Body of pancreas (tissue), 4 donors: ENCODE measurements around the gene NOL3. TPM values are rescaled to one million over a fixed set of nuclear protein-coding genes. Genes with fewer than 3 reads are reported as not detected.

Experiments used
- ATAC-seq: fragments of 150-250 bp; one replicate; pipeline ENCODE4 v1.9.1; 2016
- DNase-seq, 4 donors: peaks; one replicate each; pipeline ENCODE4 v3.0.0-alpha.2; 2019
- H3K27ac ChIP-seq, 4 donors: fragments of 200-600 bp; sonication (generic); 1 replicate in 3 of 4; 2 replicates in 1 of 4; pipeline versions ENCODE4 v1.5.1 to v1.6.1; 2016 to 2019; ENCODE audit warnings: mild to moderate bottlenecking in 1 of 4, mixed read lengths in 1 of 4, moderate library complexity in 1 of 4
- H3K27me3 ChIP-seq, 2 donors: fragments of 200-600 bp; sonication (generic); one replicate each; pipeline ENCODE4 v1.6.0; 2016; ENCODE audit warnings: mild to moderate bottlenecking in 1 of 2
- H3K36me3 ChIP-seq, 2 donors: fragments of 200-600 bp; sonication (generic); replicated peaks in 1 of 2; 2 replicates each; pipeline ENCODE4 v1.5.1; 2016; ENCODE audit warnings: low read depth in 2 of 2; ENCODE audit not compliant: insufficient read depth in 1 of 2
- H3K4me1 ChIP-seq: fragments of 200-600 bp; sonication (generic); one replicate; pipeline ENCODE4 v1.6.0; 2016
- H3K4me3 ChIP-seq, 2 donors: fragments of 200-600 bp; sonication (generic); 1 replicate in 1 of 2; 2 replicates in 1 of 2; pipeline ENCODE4 v1.5.1; 2016 to 2019
- H3K9me3 ChIP-seq, 3 donors: fragments of 200-600 bp; sonication (generic); 1 replicate in 2 of 3; 2 replicates in 1 of 3; pipeline ENCODE4 v1.5.1; 2016
- CTCF ChIP-seq, 7 experiments: fragments of 450-650 bp in 4 of 7; fragments of 200-600 bp in 3 of 7; sonication (generic) in 3 of 7; IDR thresholded peaks; one replicate each; pipeline ENCODE4 v1.5.1; 2016 to 2019; ENCODE audit warnings: antibody characterized with exemption in 7 of 7
- POLR2A ChIP-seq, 3 donors: fragments of 450-650 bp; IDR thresholded peaks; one replicate each; pipeline ENCODE4 v1.6.1; 2016; ENCODE audit warnings: antibody characterized with exemption in 3 of 3, mild to moderate bottlenecking in 2 of 3
- WGBS, 2 donors: methylation state at CpG; one replicate each; pipeline ENCODE4 v1.1.5; 2017; 5-methylcytosine and 5-hydroxymethylcytosine counted together
- intact Hi-C: fragments of 100-400 bp; cut with DNase I; formaldehyde crosslinking; loops from one replicate; pipeline ENCODE4 v1.15.1; 2023
- total RNA-seq, 2 donors: library from RNA; depleted of rRNA; stranded (reverse); fragments of >200 nt; gene quantifications; one replicate each; pipeline ENCODE4 v1.1.0, GENCODE V29; 2016

Gene NOL3
- total RNA-seq, 2 donors from 2014 or later = 51.1 to 78.8 TPM

GRCh38 chr16:67149276-67150046 is 20.9 kb upstream of the NOL3 start:
- WGBS, 2 donors = 54 to 82% methylated on average over 34 to 77 of the region's 77 CpGs
- DNase-seq = no peak

GRCh38 chr16:67150047-67150832 is 20.1 kb upstream of the NOL3 start:
- ATAC-seq (peak; percentile 29), DNase-seq (peak in 2 of 4 donors; percentile 28 to 37)
- intact Hi-C loops = loop anchor here (5.0 kb wide), 2 partner anchors 133 to 173 kb away; no protein-coding TSS in a partner anchor
- Histone ChIP-seq H3K4me1 (peaks cover 23% of the 10 kb centered on the region), H3K36me3 (peaks cover 5 to 7% of the 10 kb centered on the region in 2 donors), H3K9me3 (no peaks in the 10 kb centered on the region), H3K4me3 (peak overlapping the region; percentile 14 to 31), H3K27me3 (no peaks in the 10 kb centered on the region), H3K27ac (peak overlapping the region; percentile 17 to 61 (median 38))
- WGBS, 2 donors = 6% methylated on average over 91 of the region's 94 CpGs; no CpG with 5 or more reads in 1 of the 2 donors
- peak in 1 of 3 donors; percentile 5 for TF ChIP-seq POLR2A (IDR thresholded peaks at IDR 0.05)
- peak in 1 of 7 experiments; percentile 1 for TF ChIP-seq CTCF (IDR thresholded peaks at IDR 0.05)

More at GRCh38 chr16:67149276-67150046, 20.9 kb upstream of the NOL3 start:
- Histone ChIP-seq H3K36me3 (peaks cover 6 to 13% of the 10 kb centered on the region in 2 donors), H3K4me3 (no peak overlapping the region), H3K27ac (no peak overlapping the region), H3K9me3 (no peaks in the 10 kb centered on the region), H3K4me1 (peaks cover 18% of the 10 kb centered on the region), H3K27me3 (no peaks in the 10 kb centered on the region)
- TF ChIP-seq CTCF (IDR thresholded peaks at IDR 0.05) (no peak), POLR2A (IDR thresholded peaks at IDR 0.05) (no peak)
- intact Hi-C loops = loop anchor here (5.0 kb wide), 2 partner anchors 132 to 172 kb away; no protein-coding TSS in a partner anchor
- ATAC-seq = no peak

GRCh38 chr16:67150833-67151396 is 19.4 kb upstream of the NOL3 start, which contains the start of gene B3GNT9:
Gene B3GNT9, minus strand, starts transcription at chr16:67150998. Its CDS starts 513 bp downstream, at chr16:67150485.
- H3K27ac ChIP-seq = peak within 1 kb of the TSS; percentile 17 to 61 (median 38)
- DNase-seq (peak in 3 of 4 donors; percentile 45 to 72 (median 70)), ATAC-seq (peak; percentile 54)
- H3K36me3 ChIP-seq = peaks cover 0 to 7% of the 10 kb centered on the region in 2 donors
- H3K9me3 ChIP-seq = no peaks in the 10 kb centered on the region
- TF ChIP-seq POLR2A (IDR thresholded peaks at IDR 0.05) (peak in 1 of 3 donors; percentile 12), CTCF (IDR thresholded peaks at IDR 0.05) (no peak)
- peak within 1 kb of the TSS; percentile 14 to 31 for H3K4me3 ChIP-seq
- peaks cover 30% of the 10 kb centered on the region for H3K4me1 ChIP-seq
- intact Hi-C loops = loop anchor here (5.0 kb wide), 2 partner anchors 134 to 174 kb away; no protein-coding TSS in a partner anchor
- 2 to 4% methylated on average over 23 to 26 of the region's 34 CpGs for WGBS, 2 donors
- H3K27me3 ChIP-seq = no peaks in the 10 kb centered on the region

GRCh38 chr16:67151431-67152097 is 18.8 kb upstream of the NOL3 start:
- Histone ChIP-seq H3K9me3 (no peaks in the 10 kb centered on the region), H3K4me3 (no peak overlapping the region), H3K36me3 (peaks cover 0 to 4% of the 10 kb centered on the region in 2 donors), H3K27ac (peak overlapping the region in 1 of 4 donors; percentile 51), H3K27me3 (no peaks in the 10 kb centered on the region), H3K4me1 (peaks cover 36% of the 10 kb centered on the region)
- WGBS, 2 donors = 36 to 38% methylated on average over 6 to 8 of the region's 8 CpGs
- ATAC-seq (no peak), DNase-seq (no peak)
- TF ChIP-seq POLR2A (IDR thresholded peaks at IDR 0.05) (no peak), CTCF (IDR thresholded peaks at IDR 0.05) (no peak)
- intact Hi-C loops = loop anchor here (5.0 kb wide), 2 partner anchors 134 to 174 kb away; no protein-coding TSS in a partner anchor
